ENCODE measurements around the gene ATRN. TPM values are rescaled to one million over a fixed set of nuclear protein-coding genes. Genes with fewer than 3 reads are reported as not detected.

ATRN gene
- polyA plus RNA-seq, 6 donors from 2014 or later, result 6.8 to 11.0 (median 7.5) TPM

DNA sequence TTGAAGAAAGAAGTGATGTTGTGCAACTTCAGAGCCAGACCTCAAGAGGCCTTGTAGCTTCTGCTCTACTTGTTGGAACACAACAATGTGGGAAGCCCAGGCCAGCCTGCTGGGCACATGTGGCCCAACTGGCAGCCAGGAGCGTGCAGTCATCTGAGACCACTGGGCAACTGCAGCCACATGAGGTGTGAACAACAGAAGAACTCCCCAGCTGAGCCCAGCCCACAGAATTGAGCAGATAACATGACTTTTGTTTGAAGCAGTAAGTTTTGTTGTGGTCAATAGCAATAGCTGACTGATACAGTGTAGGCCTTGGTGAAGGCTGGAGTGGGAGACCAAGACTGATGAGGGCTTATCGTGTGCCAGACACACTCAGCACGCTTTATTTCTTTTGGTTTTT is 219.6 kb downstream of the ATRN start:
- Mint-ChIP-seq H3K27ac (no peak overlapping the region), H3K4me1 (peaks cover 0 to 6% (median 0%) of the 10 kb centered on the region in 3 donors), H3K27me3 (peaks cover 6 to 24% (median 17%) of the 10 kb centered on the region in 3 donors), H3K9me3 (no peaks in the 10 kb centered on the region), H3K4me3 (no peak overlapping the region), H3K36me3 (no peaks in the 10 kb centered on the region)
- ATAC-seq (ENCODE audit: low read depth in 2 of 2) (no peak), DNase-seq (no peak)

DNA sequence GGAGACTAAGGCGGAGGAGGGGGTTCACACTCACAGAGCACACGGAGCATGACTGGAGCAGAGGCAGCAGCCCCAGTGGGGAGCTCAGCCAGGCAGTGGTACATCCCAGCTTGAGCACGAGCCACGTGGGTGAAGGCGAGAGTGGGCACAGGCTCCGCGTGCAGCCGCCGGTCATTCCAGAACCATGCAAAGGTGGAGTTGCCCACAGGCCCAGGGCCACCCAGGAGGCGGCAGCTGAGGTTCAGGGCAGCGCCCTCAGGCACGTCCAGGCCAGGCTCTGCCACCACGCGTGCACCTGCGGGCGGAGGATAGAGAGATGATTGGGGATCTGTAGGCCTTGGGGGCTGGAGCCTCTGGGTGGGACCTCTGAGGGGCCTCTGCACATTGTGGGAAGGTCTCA is 220.5 kb downstream of the ATRN start:
- no peak overlapping the region for H3K27ac Mint-ChIP-seq
- peaks cover 0 to 6% (median 0%) of the 10 kb centered on the region in 3 donors for H3K4me1 Mint-ChIP-seq
- no peak for ATAC-seq (ENCODE audit: low read depth in 2 of 2)
- no peaks in the 10 kb centered on the region for H3K36me3 Mint-ChIP-seq
- H3K9me3 Mint-ChIP-seq, result peaks cover 0 to under 1% (median 0%) of the 10 kb centered on the region in 7 donors
- H3K4me3 Mint-ChIP-seq, result peak overlapping the region in 1 of 8 donors; percentile 16
- no peak for DNase-seq
- H3K27me3 Mint-ChIP-seq, result peaks cover 0 to 16% (median 8%) of the 10 kb centered on the region in 3 donors

DNA sequence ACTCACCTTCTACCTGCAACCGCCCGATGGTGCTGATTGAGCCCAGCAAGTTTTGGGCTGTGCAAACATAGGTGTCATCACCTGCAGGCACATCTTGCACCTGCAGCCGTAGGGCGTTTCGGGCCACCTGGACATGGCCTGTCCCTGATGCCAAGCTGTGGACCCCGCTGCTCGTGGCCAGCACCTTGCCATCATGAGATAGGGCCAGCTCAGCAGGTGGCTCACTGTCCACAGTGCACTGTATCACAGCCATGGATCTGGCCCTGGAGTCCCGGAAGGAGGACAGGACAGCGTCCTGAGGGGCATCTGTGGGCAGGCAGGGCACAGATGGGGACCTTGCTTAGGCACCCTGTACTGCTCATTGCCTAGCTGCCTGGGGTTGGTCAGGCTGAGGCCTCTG is 221.1 kb downstream of the ATRN start:
- DNase-seq (no peak), ATAC-seq (ENCODE audit: low read depth in 2 of 2) (no peak)
- Mint-ChIP-seq H3K36me3 (no peaks in the 10 kb centered on the region), H3K27ac (no peak overlapping the region), H3K4me1 (peaks cover 0 to 6% (median 0%) of the 10 kb centered on the region in 3 donors), H3K9me3 (peaks cover 0 to 2% (median 0%) of the 10 kb centered on the region in 7 donors), H3K4me3 (no peak overlapping the region), H3K27me3 (peaks cover 0 to 10% (median 3%) of the 10 kb centered on the region in 3 donors)

DNA sequence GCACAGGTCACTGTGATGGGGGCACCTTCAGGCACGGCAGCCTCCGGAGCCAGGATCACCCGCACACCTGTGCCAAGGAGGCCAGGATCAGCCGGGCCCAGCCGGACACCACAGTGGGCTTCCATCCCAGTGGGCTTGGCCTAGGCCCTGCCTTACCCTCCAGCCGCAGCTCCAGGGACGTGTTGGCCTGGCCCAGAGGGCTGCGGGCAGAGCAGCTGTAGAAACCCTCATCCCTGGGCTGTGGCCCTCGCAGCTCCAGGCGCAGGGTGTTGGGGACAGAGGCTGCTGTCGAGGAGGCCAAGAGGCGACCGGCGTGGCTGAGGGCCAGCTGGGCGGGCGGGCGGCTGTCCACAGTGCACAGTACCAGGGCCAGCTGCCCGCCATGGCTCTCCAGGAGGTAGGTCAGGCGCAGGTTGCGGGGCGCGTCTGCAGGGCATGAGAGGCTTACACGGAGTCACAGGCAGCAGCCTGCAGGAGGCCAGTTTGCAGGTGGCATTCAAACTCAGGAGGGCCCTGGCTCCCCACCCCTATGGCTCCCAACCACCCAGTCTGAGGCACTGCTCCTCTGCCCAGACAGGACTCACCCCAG is 222.0 kb downstream of the ATRN start:
- Mint-ChIP-seq H3K27ac (no peak overlapping the region), H3K4me3 (no peak overlapping the region), H3K9me3 (peaks cover 0 to 2% (median 0%) of the 10 kb centered on the region in 7 donors), H3K36me3 (no peaks in the 10 kb centered on the region), H3K27me3 (peaks cover 0 to 1% (median 0%) of the 10 kb centered on the region in 3 donors), H3K4me1 (peaks cover 0 to 4% (median 0%) of the 10 kb centered on the region in 3 donors)
- ATAC-seq (ENCODE audit: low read depth in 2 of 2) (no peak), DNase-seq (no peak)

DNA sequence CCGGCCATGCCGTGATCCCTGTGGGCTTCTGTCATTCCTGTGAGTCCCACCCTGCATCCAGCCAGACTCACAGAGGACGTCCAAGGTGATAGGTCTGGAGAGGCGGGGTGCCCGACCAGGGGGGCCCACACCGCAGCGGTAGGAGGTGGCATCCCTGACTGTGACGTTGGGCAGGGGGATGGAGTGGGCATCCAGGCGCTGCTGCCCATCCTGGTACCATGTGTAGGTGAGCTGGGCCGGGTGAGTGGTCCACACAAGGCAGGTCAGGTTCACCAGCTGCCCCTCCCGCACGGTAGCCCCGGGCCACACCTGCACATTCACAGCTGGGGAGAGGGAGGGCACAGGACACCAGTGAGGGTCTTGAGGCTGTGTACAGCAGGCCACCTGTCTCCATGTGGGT is 222.6 kb downstream of the ATRN start:
- no peaks in the 10 kb centered on the region for H3K27me3 Mint-ChIP-seq
- ATAC-seq (ENCODE audit: low read depth in 2 of 2), result no peak

DNA sequence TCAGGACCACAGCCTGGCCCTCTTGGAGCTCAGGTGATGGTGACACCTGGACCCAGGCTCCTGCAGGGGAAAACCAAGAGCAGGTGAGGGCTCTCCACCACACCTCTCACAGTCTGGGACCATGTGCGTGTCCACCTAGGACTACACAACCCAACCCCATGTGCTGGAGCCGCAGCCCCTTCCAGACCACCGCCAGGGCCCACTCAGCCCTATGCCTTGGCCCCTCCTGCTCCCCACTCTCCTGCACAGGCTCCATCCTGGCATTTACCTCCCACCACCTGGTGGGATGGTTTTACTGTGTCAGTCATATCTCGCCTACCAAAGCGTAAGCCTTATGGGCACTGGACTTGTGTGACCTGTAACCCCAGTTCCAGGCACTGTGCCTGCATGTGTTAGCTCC is 224.0 kb downstream of the ATRN start:
- H3K4me3 Mint-ChIP-seq, result peak overlapping the region in 1 of 8 donors; percentile 63
- H3K4me1 Mint-ChIP-seq, result no peaks in the 10 kb centered on the region
- no peaks in the 10 kb centered on the region for H3K36me3 Mint-ChIP-seq
- H3K27me3 Mint-ChIP-seq, result peaks cover 0 to 6% (median 0%) of the 10 kb centered on the region in 3 donors
- no peak for ATAC-seq (ENCODE audit: low read depth in 2 of 2)
- no peak for DNase-seq
- peaks cover 0 to 2% (median 0%) of the 10 kb centered on the region in 7 donors for H3K9me3 Mint-ChIP-seq
- no peak overlapping the region for H3K27ac Mint-ChIP-seq

More for the DNA sequence above, 222.6 kb downstream of the ATRN start:
- Mint-ChIP-seq H3K27ac (no peak overlapping the region), H3K9me3 (peaks cover 0 to 2% (median 0%) of the 10 kb centered on the region in 7 donors), H3K36me3 (no peaks in the 10 kb centered on the region), H3K4me3 (no peak overlapping the region), H3K4me1 (no peaks in the 10 kb centered on the region)
- DNase-seq, result no peak

DNA sequence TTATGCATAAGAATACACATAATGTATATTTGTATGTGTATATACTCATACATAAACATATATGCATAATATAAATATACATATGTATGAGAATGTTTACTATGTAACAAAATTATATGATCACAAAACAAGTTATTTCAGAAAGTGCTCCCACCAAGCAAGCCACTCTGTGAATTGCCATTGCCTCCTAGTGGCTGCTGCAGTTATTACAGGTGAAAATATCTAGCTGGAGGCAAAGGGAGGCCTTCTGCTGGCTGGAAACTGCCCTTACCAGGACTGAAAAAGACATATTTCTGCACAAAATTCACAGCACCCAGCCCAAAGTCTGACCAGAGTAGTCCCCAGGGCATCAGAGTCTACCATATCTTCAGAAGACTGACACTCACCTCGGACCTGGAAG is 225.4 kb downstream of the ATRN start:
- Mint-ChIP-seq H3K27ac (no peak overlapping the region), H3K4me3 (no peak overlapping the region), H3K27me3 (peaks cover 0 to 6% (median 0%) of the 10 kb centered on the region in 3 donors), H3K4me1 (no peaks in the 10 kb centered on the region), H3K9me3 (peaks cover 0 to 2% (median 0%) of the 10 kb centered on the region in 7 donors), H3K36me3 (no peaks in the 10 kb centered on the region)
- ATAC-seq (ENCODE audit: low read depth in 2 of 2) (no peak), DNase-seq (no peak)

DNA sequence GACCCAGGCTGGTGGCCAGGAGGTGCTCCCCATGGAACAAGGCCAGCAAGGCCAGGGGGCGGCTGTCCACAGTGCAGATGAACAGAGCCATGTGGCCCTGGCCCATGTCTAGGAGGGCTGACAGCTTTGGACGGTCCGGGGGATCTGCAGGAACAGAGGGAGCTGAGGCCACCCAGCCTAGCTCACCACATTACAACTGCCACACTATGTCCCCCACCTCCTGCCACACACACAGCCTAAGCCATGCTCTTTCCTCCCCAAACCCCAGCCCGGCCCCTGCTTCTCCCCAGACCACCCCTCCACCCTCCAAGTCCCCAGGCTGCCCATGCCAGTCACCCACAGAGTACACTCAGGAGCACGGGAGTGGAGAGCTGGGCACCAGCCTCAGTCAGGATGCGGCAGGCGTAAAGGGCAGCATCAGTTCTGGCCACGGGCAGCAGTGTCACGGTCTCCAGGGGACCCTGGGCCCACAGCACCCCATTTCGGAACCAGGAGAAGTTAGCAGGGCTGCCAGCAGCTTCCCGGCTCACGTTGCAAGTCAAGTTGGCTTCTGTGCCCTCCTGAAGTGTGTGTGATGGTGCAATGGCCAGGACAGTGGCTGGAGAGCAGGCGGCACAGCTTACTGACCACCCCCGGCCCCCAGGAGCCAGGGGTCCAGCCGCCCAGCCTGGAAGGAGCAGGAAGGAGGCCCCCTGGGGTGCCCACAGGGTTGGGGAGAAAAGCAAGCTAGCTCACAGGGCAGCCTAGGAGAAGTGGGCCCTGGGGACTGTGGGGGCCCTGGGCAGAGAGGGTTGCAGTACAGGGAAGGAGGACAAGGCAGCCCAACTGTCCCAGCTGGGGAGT is 226.1 kb downstream of the ATRN start:
- Mint-ChIP-seq H3K4me1 (no peaks in the 10 kb centered on the region), H3K36me3 (no peaks in the 10 kb centered on the region), H3K9me3 (peaks cover 0 to 2% (median 0%) of the 10 kb centered on the region in 7 donors), H3K27me3 (peaks cover 0 to 6% (median 0%) of the 10 kb centered on the region in 3 donors), H3K4me3 (no peak overlapping the region), H3K27ac (no peak overlapping the region)
- no peak for DNase-seq
- no peak for ATAC-seq (ENCODE audit: low read depth in 2 of 2)

DNA sequence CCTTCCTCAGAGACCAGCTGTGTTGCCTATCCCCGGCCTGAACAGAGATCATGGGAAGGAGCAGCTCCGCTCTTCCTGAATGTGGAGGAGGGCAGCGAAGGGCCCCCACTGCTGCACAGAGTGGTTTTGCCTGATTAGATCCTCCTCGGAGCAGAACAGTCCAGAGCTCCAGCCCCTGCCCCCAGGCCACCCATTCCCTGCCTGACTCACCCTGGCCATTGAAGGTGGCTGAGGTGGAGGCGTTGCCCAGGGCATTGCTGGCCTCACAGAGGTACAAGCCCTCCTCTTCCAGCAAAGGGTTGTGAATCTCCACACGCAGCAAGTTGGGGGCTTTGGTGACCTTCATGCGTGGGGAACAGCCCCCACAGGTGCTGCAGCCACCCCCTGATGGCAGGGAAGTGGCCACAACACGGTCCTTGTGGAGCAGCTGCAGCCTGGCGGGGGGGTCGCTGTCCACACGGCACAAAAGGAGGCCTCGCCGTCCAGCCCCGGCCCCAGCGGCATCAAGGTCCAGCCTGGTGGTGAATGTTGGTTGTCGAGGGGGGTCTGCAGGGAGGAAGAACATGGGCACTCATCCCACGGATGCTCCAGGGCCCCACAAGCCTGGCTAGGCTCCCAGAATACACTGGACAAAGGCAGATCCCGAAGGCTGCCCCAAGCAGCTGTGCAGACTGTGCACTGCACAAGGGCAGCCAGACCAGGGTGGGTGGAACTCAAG is 226.9 kb downstream of the ATRN start:
- no peak for DNase-seq
- no peaks in the 10 kb centered on the region for H3K4me1 Mint-ChIP-seq

DNA sequence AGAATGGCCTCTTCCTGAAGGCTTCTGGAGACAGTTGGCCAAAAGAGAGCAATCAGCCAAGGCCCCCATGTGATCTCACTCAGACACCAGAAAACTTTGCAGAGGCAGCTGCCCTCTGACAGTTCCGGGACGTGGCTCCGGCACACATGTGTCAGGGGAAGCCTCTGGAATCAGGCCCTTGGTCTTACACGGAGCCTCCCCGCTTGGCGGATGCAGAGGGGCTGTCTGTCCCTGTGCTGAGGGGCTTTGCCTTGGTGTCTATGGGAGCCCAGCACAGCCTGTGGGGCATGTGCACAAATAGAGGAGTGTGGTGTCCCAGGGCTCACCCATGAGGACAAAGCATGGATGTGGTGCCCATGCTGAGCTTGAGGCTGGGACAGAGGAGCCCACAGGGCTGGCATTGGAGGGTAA is 227.8 kb downstream of the ATRN start:
- peak overlapping the region in 1 of 6 donors; percentile 44 for H3K27ac Mint-ChIP-seq
- ATAC-seq (ENCODE audit: low read depth in 2 of 2) (no peak), DNase-seq (no peak)
- no peaks in the 10 kb centered on the region for H3K4me1 Mint-ChIP-seq
- no peak overlapping the region for H3K4me3 Mint-ChIP-seq
- H3K9me3 Mint-ChIP-seq, result peaks cover 0 to 2% (median 0%) of the 10 kb centered on the region in 7 donors
- H3K36me3 Mint-ChIP-seq, result no peaks in the 10 kb centered on the region
- H3K27me3 Mint-ChIP-seq, result peaks cover 2 to 10% (median 4%) of the 10 kb centered on the region in 3 donors

More for the DNA sequence above, 226.9 kb downstream of the ATRN start:
- no peak for ATAC-seq (ENCODE audit: low read depth in 2 of 2)
- Mint-ChIP-seq H3K9me3 (peaks cover 0 to 2% (median 0%) of the 10 kb centered on the region in 7 donors), H3K36me3 (no peaks in the 10 kb centered on the region), H3K27me3 (peaks cover 0 to 6% (median 3%) of the 10 kb centered on the region in 3 donors), H3K27ac (no peak overlapping the region), H3K4me3 (no peak overlapping the region)

DNA sequence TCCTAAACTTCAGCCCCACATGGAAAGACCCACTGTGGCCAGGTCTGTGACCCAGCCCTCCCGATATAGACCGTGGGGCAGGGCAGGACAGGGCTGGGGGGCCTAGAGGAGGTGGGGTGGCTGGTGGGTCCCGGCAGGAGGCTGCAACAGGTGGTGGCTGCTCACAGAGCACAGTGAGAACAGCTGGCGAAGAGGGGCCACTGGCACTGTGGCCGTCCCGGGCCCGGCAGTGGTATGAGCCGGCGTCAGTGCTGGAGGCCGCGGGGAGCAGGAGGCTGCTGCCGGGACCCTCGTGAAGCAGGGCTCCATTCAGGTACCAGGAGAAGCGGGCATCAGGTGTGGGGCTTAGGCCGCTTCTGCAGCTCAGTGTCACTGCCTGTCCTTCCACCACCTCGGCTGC is 228.2 kb downstream of the ATRN start:
- Mint-ChIP-seq H3K4me1 (no peaks in the 10 kb centered on the region), H3K27ac (no peak overlapping the region), H3K4me3 (no peak overlapping the region), H3K36me3 (no peaks in the 10 kb centered on the region), H3K9me3 (peaks cover 0 to 2% (median 0%) of the 10 kb centered on the region in 7 donors), H3K27me3 (peaks cover 4 to 14% (median 7%) of the 10 kb centered on the region in 3 donors)
- DNase-seq (no peak), ATAC-seq (ENCODE audit: low read depth in 2 of 2) (no peak)
